H1 (cell line): ENCODE data around the gene ARV1. TPM values are rescaled to one million over a fixed set of nuclear protein-coding genes. Genes with fewer than 3 reads are reported as not detected.

Experiments used
- ASH2L ChIP-seq: fragments of 200-600, 300-600 bp; sonication (generic); IDR thresholded peaks from one replicate; pipeline ENCODE4 v1.7.1; 2017; ENCODE audit warnings: low read length
- KDM1A ChIP-seq: fragments of 200-600, 300-600 bp; sonication (generic); IDR thresholded peaks from 2 replicates; pipeline ENCODE4 v1.7.1; 2016; ENCODE audit warnings: mild to moderate bottlenecking, low read length, borderline replicate concordance
- POLR2A ChIP-seq, 2 experiments: IDR thresholded peaks; 1 replicate in 1 of 2; 2 replicates in 1 of 2; pipeline ENCODE4 v1.6.1; 2011; ENCODE audit warnings: low read depth in 2 of 2, low read length in 2 of 2, mild to moderate bottlenecking in 2 of 2; ENCODE audit errors: control extremely low read depth in 1 of 2
- RBBP5 ChIP-seq: IDR thresholded peaks from 2 replicates; pipeline ENCODE4 v1.7.1; 2012; ENCODE audit warnings: low read depth, mild to moderate bottlenecking, inconsistent platforms, low read length, moderate library complexity, borderline replicate concordance
- USF2 ChIP-seq: IDR thresholded peaks from 2 replicates; pipeline ENCODE4 v1.6.1; 2011; ENCODE audit warnings: low read length, improper control_type of control experiment
- ZNF274 ChIP-seq: IDR thresholded peaks from 2 replicates; pipeline ENCODE4 v1.7.0; 2012; ENCODE audit warnings: low read length, borderline replicate concordance; ENCODE audit errors: extremely low read depth
- polyA plus RNA-seq, 7 experiments: library from polyadenylated mRNA; depleted of rRNA in 3 of 7; stranded (reverse) in 5 of 7; unstranded in 2 of 7; fragments of >200 nt in 5 of 7; fragments of 200-250 nt in 2 of 7; gene quantifications; 1 replicate in 5 of 7; 2 replicates in 1 of 7; 4 replicates in 1 of 7; pipeline versions ENCODE4 v1.2.1 to v1.2.3, GENCODE V29; 2011 to 2013; ENCODE audit warnings: missing spikeins in 2 of 7, mixed read lengths in 2 of 7
- total RNA-seq: library from RNA; stranded (reverse); fragmentation: NEBNext Ultra II Directional; extraction: Animal tissue kit (Norgen Biotek cat#: 25700); gene quantifications from 2 replicates; pipeline ENCODE4 v1.2.1, GENCODE V29; 2021

The ARV1 gene
- total and polyA plus RNA-seq, 2 of the 8 experiments (the other 6 are each of a cell fraction or from before 2014, with no cell fraction given), result 13.1 to 13.4 TPM

- TF ChIP-seq RBBP5 (no peak), USF2 (no peak), POLR2A (IDR thresholded peaks at IDR 0.05; ENCODE audit: control extremely low read depth in 1 of 2, low read depth in 2 of 2, low read length in 2 of 2) (no peak), KDM1A (no peak), ZNF274 (no peak), ASH2L (no peak)
Observed at GRCh38 chr1:230986976-230987375, 8.1 kb downstream of the ARV1 start (continued).
